Left kidney (tissue), 2 donors: ENCODE measurements around the gene TRIM2. TPM values are rescaled to one million over a fixed set of nuclear protein-coding genes. Genes with fewer than 3 reads are reported as not detected.

ENCODE experiments used
- DNase-seq: peaks from one replicate; pipeline ENCODE4 v3.0.0-alpha.2; 2013
- polyA plus RNA-seq: library from polyadenylated mRNA; unstranded; fragments of 120-200 nt; gene quantifications from one replicate; pipeline ENCODE4 v1.2.1, GENCODE V29; 2013; ENCODE audit not compliant: insufficient read length

The TRIM2 gene
- polyA plus RNA-seq, 1 donor, result 78.6 TPM

- no peak for DNase-seq
Observed at GRCh38 chr4:153273751-153274150, 69.5 kb downstream of the TRIM2 start.

GRCh38 chr4:153274967-153275366 is 70.7 kb downstream of the TRIM2 start:
- no peak for DNase-seq

- no peak for DNase-seq
Observed at GRCh38 chr4:153275380-153276276, 71.4 kb downstream of the TRIM2 start.

- DNase-seq, result no peak
Observed at GRCh38 chr4:153276971-153277370, 72.7 kb downstream of the TRIM2 start.

- no peak for DNase-seq
Observed at GRCh38 chr4:153281476-153281875, 77.2 kb downstream of the TRIM2 start.

GRCh38 chr4:153282023-153282422 is 77.8 kb downstream of the TRIM2 start:
- DNase-seq, result no peak

GRCh38 chr4:153283260-153283659 is 79.0 kb downstream of the TRIM2 start:
- no peak for DNase-seq

- no peak for DNase-seq
Observed at GRCh38 chr4:153290134-153290533, 85.9 kb downstream of the TRIM2 start.

- DNase-seq, result no peak
Observed at GRCh38 chr4:153291562-153291961, 87.3 kb downstream of the TRIM2 start.

- DNase-seq, result no peak
Observed at GRCh38 chr4:153292897-153293741, 88.9 kb downstream of the TRIM2 start.

- DNase-seq, result no peak
Observed at GRCh38 chr4:153293742-153294057, 89.5 kb downstream of the TRIM2 start.

GRCh38 chr4:153294631-153295030 is 90.4 kb downstream of the TRIM2 start:
- no peak for DNase-seq

- DNase-seq, result no peak
Observed at GRCh38 chr4:153295131-153295755, 91.0 kb downstream of the TRIM2 start.

GRCh38 chr4:153296040-153296823 is 92.0 kb downstream of the TRIM2 start:
- DNase-seq, result peak; percentile 70

- DNase-seq, result no peak
Observed at GRCh38 chr4:153297116-153297515, 92.9 kb downstream of the TRIM2 start.

GRCh38 chr4:153310793-153311192 is 106.5 kb downstream of the TRIM2 start:
- no peak for DNase-seq

- no peak for DNase-seq
Observed at GRCh38 chr4:153314915-153315314, 110.7 kb downstream of the TRIM2 start.

GRCh38 chr4:153318696-153319320 is 114.6 kb downstream of the TRIM2 start:
- DNase-seq, result peak; percentile 68

GRCh38 chr4:153322791-153323190 is 118.5 kb downstream of the TRIM2 start:
- DNase-seq, result no peak

GRCh38 chr4:153324046-153324445 is 119.8 kb downstream of the TRIM2 start:
- no peak for DNase-seq

- DNase-seq, result no peak
Observed at GRCh38 chr4:153325558-153325957, 121.3 kb downstream of the TRIM2 start.
